Stimulated activated naive CD4-positive, alpha-beta T cell treated with Interleukin-2 at 50 U/mL for 16 hours (primary cell): Measurements from ENCODE around the gene TRAF2.

Experiments
- DNase-seq: peaks from one replicate; lab custom pipeline; 2025; lab: John Stamatoyannopoulos, UW

Gene TRAF2

GRCh38 chr9:136962163-136962562, 75.8 kb downstream of the TRAF2 start:
- no peak for DNase-seq

DNA sequence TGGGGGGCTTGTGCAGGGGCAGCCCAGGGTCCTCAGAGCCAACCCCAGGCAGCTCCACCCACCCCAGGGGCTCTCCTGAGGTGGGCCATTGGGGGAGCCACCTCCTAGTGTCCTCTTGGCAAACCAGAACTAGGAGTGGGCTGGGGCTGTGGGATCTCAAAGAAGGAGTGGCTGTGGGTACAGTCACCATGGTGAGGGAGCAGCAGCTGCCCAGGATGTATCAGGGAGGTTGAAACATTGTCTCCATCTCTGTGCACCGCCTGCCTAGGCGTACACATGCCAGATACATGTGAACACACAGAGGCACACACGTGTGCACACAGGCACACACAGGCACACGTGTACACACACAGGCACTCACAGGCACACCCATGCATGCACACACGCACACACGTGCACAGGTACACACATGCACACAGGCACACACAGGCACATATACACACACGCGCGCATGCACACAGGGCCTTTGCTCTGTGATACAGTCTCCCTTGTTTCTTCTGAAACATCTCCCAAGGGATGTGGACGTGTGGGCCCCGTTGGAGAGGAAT, 76.5 kb downstream of the TRAF2 start:
- no peak for DNase-seq

- DNase-seq = no peak
These were observed 77.0 kb downstream of the TRAF2 start for GRCh38 chr9:136963341-136963740.

GRCh38 chr9:136963751-136964150, 77.4 kb downstream of the TRAF2 start:
- DNase-seq = no peak

GRCh38 chr9:136964171-136964689, 77.9 kb downstream of the TRAF2 start:
- DNase-seq = no peak

GRCh38 chr9:136964833-136965422, 78.6 kb downstream of the TRAF2 start:
- DNase-seq = no peak

DNA sequence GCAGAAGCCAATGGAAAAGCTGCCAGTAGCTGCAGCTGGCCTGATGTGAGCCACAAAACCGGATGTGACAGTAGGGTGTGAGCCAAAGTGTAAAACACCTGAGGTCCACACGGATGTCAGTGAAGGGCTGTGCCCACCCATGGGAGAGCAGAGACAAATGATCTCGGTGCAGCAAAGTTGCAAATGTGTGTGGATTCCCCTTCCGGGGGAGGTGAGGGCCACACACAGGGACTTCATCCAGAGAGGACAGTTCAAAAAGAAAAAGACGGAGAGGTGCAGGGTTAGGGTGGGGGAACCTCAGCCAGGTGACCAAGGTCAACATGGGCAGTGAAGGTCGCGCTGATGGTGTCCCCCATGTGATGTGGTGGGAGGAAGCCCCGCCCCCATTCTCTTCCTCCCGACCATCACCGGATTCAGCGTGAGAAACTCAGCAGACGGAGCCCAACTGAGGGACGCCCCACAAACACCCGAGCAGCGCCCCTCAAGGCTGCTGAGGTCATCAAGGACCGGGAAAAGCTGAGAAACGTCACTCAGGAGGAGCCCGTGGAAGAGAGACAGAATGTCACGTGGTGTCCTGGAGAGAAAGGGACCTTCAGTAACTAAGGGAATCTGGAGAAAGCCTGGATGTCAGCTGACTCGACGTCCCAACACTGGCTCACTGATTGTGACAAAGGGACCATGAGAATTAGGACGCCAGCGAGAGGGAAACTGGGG, 79.6 kb downstream of the TRAF2 start:
- no peak for DNase-seq

GRCh38 chr9:136968333-136969127, 82.2 kb downstream of the TRAF2 start:
- DNase-seq = no peak

GRCh38 chr9:136969150-136969549, 82.8 kb downstream of the TRAF2 start:
- DNase-seq = no peak

DNA sequence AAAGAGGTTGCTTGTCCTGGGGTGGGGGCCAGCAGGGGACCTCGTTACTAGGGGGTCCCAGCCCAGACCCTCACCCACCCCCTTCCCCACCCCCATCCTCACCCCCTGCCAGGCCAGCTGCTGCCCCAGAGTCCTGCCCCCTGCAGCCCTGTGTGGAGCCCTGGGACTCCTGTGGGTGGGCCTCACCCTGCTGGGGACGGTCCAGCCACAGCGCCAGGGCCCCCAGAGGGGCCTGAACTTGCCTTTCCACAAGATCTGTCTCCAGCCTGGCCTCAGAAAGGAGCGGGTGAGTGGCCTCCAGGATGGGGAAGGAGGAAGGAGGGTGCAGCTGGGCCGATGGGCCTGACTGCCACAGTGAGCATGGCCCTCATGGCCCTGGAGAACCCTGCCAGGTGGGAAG, 83.5 kb downstream of the TRAF2 start:
- DNase-seq = no peak

DNA sequence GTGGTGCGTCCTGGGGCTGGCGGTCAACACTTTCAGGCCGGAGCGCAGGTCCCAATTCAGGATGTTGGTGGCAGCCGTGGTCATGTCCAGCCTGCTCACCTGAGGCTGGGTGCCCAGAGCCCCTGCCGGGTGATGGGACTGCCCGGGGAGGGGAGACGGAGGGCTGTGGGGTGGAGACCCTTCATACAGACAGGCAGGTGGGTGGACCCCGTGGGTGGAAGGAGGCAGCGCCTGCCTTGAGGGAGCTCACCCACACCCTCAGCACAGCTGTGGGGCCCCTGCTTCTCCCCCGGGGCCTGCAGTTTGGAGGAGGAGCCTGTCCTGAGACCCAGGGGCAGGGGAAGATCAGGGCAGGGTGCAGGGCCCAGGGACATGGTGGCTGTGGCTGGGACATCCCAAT, 84.0 kb downstream of the TRAF2 start:
- DNase-seq = no peak

- DNase-seq = no peak
These were observed 85.4 kb downstream of the TRAF2 start for GRCh38 chr9:136971746-136972145.

DNA sequence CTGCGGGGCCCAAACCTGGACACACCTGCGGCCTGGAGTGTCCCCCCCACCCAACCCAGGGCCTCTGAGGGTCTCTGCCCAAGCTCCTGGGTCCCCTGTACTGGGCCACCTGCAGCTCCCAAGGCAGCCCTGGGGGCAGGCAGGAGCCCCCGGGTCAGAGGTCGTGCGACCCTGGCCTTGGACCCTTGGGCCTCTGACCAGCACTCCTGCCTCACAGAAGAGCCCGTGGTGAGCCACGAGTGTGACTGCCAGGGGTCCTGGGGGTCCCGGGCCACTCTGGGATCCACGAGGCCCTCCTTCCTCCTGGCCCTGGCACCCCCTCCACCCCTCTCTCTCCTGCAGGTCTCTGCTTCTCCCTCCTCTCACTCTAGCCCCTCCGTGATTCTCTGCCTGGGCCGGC, 86.0 kb downstream of the TRAF2 start:
- no peak for DNase-seq

- no peak for DNase-seq
These were observed 86.4 kb downstream of the TRAF2 start for GRCh38 chr9:136972743-136973142.

- no peak for DNase-seq
These were observed 87.6 kb downstream of the TRAF2 start for GRCh38 chr9:136973618-136974617.

- DNase-seq = no peak
These were observed 88.7 kb downstream of the TRAF2 start for GRCh38 chr9:136974817-136975535.

GRCh38 chr9:136975644-136976043, 89.3 kb downstream of the TRAF2 start:
- peak; percentile 19 for DNase-seq
